Brain microvascular endothelial cell (primary cell): ENCODE measurements around the gene PRDM16.

ENCODE experiments used
- DNase-seq: peaks from one replicate; pipeline ENCODE4 v3.0.0-alpha.2; 2020
- H3K27ac ChIP-seq: fragments of 250-450 bp; sonication (Bioruptor Pico); 2 replicates; pipeline ENCODE4 v1.5.1; 2020; ENCODE audit warnings: mild to moderate bottlenecking, moderate library complexity
- H3K27me3 ChIP-seq: fragments of 250-450 bp; sonication (Bioruptor Pico); replicated peaks from 2 replicates; pipeline ENCODE4 v1.5.1; 2020; ENCODE audit warnings: mild to moderate bottlenecking
- H3K36me3 ChIP-seq: fragments of 250-450 bp; sonication (Bioruptor Pico); replicated peaks from 2 replicates; pipeline ENCODE4 v1.5.1; 2020; ENCODE audit warnings: mild to moderate bottlenecking
- H3K4me3 ChIP-seq: 2 replicates; pipeline ENCODE4 v1.5.1; 2011; ENCODE audit warnings: low read depth, mild to moderate bottlenecking, control low read depth, low read length, moderate library complexity
- CTCF ChIP-seq: IDR thresholded peaks from 2 replicates; pipeline ENCODE4 v1.5.1; 2011; ENCODE audit warnings: low read depth, mild to moderate bottlenecking, moderate library complexity, low read length, control low read depth, inconsistent platforms; ENCODE audit errors: missing control alignments
- in situ Hi-C: cut with HindIII; loops from 2 replicates; pipeline ENCODE4 v1.10.0; 2017; ENCODE audit warnings: low sequenced_read_pairs, low pct_ligation_motif_present

PRDM16 gene

GRCh38 chr1:3461934-3462275 is 392.9 kb downstream of the PRDM16 start:
- Histone ChIP-seq H3K4me3 (no peak overlapping the region), H3K36me3 (no peaks in the 10 kb centered on the region), H3K27me3 (no peaks in the 10 kb centered on the region), H3K27ac (no peak overlapping the region)
- in situ Hi-C loops, result no loop called here
- TF ChIP-seq CTCF, result no peak
- DNase-seq, result no peak

- in situ Hi-C loops, result no loop called here
- TF ChIP-seq CTCF, result no peak
Observed at GRCh38 chr1:3462356-3463012, 393.5 kb downstream of the PRDM16 start.

GRCh38 chr1:3463013-3463385 is 394.0 kb downstream of the PRDM16 start:
- Histone ChIP-seq H3K27me3 (no peaks in the 10 kb centered on the region), H3K27ac (no peak overlapping the region), H3K4me3 (no peak overlapping the region), H3K36me3 (no peaks in the 10 kb centered on the region)
- DNase-seq, result no peak
- in situ Hi-C loops, result no loop called here
- TF ChIP-seq CTCF, result no peak

More at GRCh38 chr1:3462356-3463012, 393.5 kb downstream of the PRDM16 start:
- no peak overlapping the region for H3K27ac ChIP-seq
- H3K27me3 ChIP-seq, result no peaks in the 10 kb centered on the region
- DNase-seq, result no peak
- no peak overlapping the region for H3K4me3 ChIP-seq
- no peaks in the 10 kb centered on the region for H3K36me3 ChIP-seq

GRCh38 chr1:3463408-3463863 is 394.4 kb downstream of the PRDM16 start:
- TF ChIP-seq CTCF, result no peak
- in situ Hi-C loops, result no loop called here
- Histone ChIP-seq H3K4me3 (no peak overlapping the region), H3K36me3 (no peaks in the 10 kb centered on the region), H3K27ac (no peak overlapping the region), H3K27me3 (no peaks in the 10 kb centered on the region)
- DNase-seq, result no peak

- in situ Hi-C loops, result no loop called here
- TF ChIP-seq CTCF, result no peak
- Histone ChIP-seq H3K36me3 (no peaks in the 10 kb centered on the region), H3K4me3 (no peak overlapping the region), H3K27me3 (no peaks in the 10 kb centered on the region), H3K27ac (no peak overlapping the region)
- no peak for DNase-seq
Observed at GRCh38 chr1:3463891-3464648, 395.1 kb downstream of the PRDM16 start.
